Spleen (tissue), 11 donors: ENCODE data around the gene LPGAT1. TPM values are rescaled to one million over a fixed set of nuclear protein-coding genes. Genes with fewer than 3 reads are reported as not detected.
A peak's percentile ranks its signal among the peaks of the same experiment; 100 is the strongest.

ENCODE experiments used
- DNase-seq: peaks from one replicate; pipeline ENCODE4 v3.0.0-alpha.2; 2020
- H3K27ac ChIP-seq, 8 donors: fragments of 200-600 bp; sonication (generic) in 7 of 8; 1 replicate in 4 of 8; 2 replicates in 4 of 8; pipeline versions ENCODE4 v1.5.0 to v1.8.0; 2016 to 2021; ENCODE audit warnings: inconsistent platforms in 4 of 8, mild to moderate bottlenecking in 4 of 8, moderate library complexity in 1 of 8
- H3K27me3 ChIP-seq, 7 donors: fragments of 200-600 bp; sonication (generic) in 6 of 7; replicated peaks in 1 of 7; 1 replicate in 4 of 7; 2 replicates in 3 of 7; pipeline versions ENCODE4 v1.5.0 to v1.8.0; 2016 to 2021; ENCODE audit warnings: inconsistent platforms in 3 of 7, mild to moderate bottlenecking in 1 of 7
- H3K36me3 ChIP-seq, 6 donors: fragments of 200-600 bp; sonication (generic) in 5 of 6; 1 replicate in 4 of 6; 2 replicates in 2 of 6; pipeline versions ENCODE4 v1.5.0 to v1.8.0; 2016 to 2021; ENCODE audit warnings: inconsistent platforms in 2 of 6
- H3K4me1 ChIP-seq, 6 donors: fragments of 200-600 bp; sonication (generic) in 5 of 6; 1 replicate in 3 of 6; 2 replicates in 3 of 6; pipeline versions ENCODE4 v1.5.0 to v1.8.0; 2016 to 2021; ENCODE audit warnings: inconsistent platforms in 3 of 6
- H3K4me3 ChIP-seq, 8 donors: fragments of 200-600 bp; sonication (generic) in 7 of 8; 1 replicate in 4 of 8; 2 replicates in 4 of 8; pipeline versions ENCODE4 v1.5.0 to v1.8.0; 2016 to 2021; ENCODE audit warnings: inconsistent platforms in 4 of 8, mild to moderate bottlenecking in 4 of 8, moderate library complexity in 2 of 8
- H3K9me3 ChIP-seq, 8 donors: fragments of 200-600 bp; sonication (generic) in 7 of 8; 1 replicate in 4 of 8; 2 replicates in 4 of 8; pipeline versions ENCODE4 v1.5.0 to v1.8.0; 2016 to 2021; ENCODE audit warnings: inconsistent platforms in 4 of 8
- POLR2A ChIP-seq, 3 donors: fragments of 450-650 bp; IDR thresholded peaks; one replicate each; pipeline ENCODE4 v1.5.1; 2017; ENCODE audit warnings: antibody characterized with exemption in 3 of 3, mild to moderate bottlenecking in 1 of 3
- POLR2AphosphoS5 ChIP-seq, 3 donors: sonication (generic); formaldehyde crosslinking; IDR thresholded peaks; one replicate each; pipeline ENCODE4 v1.5.1; 2017; ENCODE audit warnings: antibody characterized with exemption in 3 of 3
- WGBS, 5 donors: extraction: QIAGEN DNeasy Blood & Tissue Kit in 3 of 5; methylation state at CpG; one replicate each; pipeline versions ENCODE4 v1.1.5 to v1.1.7; 2013 to 2018; 5-methylcytosine and 5-hydroxymethylcytosine counted together
- intact Hi-C: fragments of 100-400 bp; cut with DNase I; formaldehyde crosslinking; loops from one replicate; pipeline ENCODE4 v1.15.0; 2023; ENCODE audit warnings: low total_unique reads
- polyA plus RNA-seq, 3 donors: library from polyadenylated mRNA; stranded (reverse); fragments of 200-250 nt; gene quantifications; one replicate each; pipeline ENCODE4 v1.2.1, GENCODE V29; 2013
- total RNA-seq, 7 donors: library from RNA; depleted of rRNA in 3 of 7; stranded (reverse); fragments of >200 nt in 3 of 7; fragmentation: NEBNext Ultra II Directional in 4 of 7; extraction: Animal tissue kit (Norgen Biotek cat#: 25700) in 4 of 7; gene quantifications; one replicate each; pipeline versions ENCODE4 v1.1.0 to v1.2.1, GENCODE V29; 2016 to 2021
- TF ChIP-seq, protein P1 (sequence below), 11 experiments: fragments of 200-600 bp in 7 of 11; fragments of 450-650 bp in 4 of 11; sonication (generic) in 4 of 11; IDR thresholded peaks in 8 of 11; conservative IDR thresholded peaks in 3 of 11; 1 replicate in 7 of 11; 2 replicates in 4 of 11; pipeline versions ENCODE4 v1.4.0 to v1.8.0; 2016 to 2021; ENCODE audit warnings: antibody characterized with exemption in 11 of 11, inconsistent platforms in 4 of 11, mild to moderate bottlenecking in 1 of 11
- donor health status: healthy with polysubstance abuse.
- donor health status: DM: no; HTN: no; CAD: no; lungs with moderate emphysema.
- donor health status: DM: no; HTN: no; CAD: no.
- donor health status: Bipolar disorder and iron deficiency.
- donor health status: healthy.
- donor health status: DM: no; HTN: no; CAD: no.
- donor health status: DM: yes; HTN: yes; CAD: no.

Gene LPGAT1
- total and polyA plus RNA-seq, 10 donors: 8.8 to 80.6 (median 60.7) TPM

DNA sequence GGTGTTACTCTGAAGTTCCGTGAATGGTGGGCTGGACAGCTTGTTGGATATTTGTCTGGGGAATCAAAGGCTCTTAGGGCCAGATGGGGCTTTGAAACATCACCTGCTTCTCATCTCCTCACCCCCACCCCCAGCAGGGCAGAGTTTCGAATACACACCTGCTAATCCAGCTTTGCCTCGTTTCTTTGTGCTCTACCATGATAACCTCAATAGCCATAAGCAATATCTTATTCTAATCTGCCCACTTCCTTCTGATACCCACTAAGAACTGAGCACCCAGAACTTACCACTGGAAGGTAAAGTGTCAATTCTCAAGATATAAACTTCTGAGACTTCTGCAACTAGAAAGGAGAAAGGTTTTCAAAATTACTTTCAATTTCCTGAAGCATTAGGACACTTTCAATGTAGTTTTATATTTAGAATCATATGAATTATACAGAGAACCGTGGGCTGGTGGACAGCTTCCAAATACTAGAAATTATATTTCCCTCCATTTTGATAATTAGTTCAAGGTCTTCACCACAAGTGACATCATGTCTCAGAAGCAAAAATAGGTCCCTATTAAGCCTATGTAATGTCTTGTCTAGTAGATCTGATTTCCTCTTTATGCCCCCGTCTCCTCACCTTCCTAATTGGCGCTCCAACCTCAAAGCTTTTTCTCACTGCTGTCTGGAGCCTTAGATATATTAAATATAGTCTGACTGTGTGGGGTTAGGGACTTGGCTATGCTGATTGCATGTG is 90.7 kb downstream of the LPGAT1 start:
- no peaks in the 10 kb centered on the region for H3K9me3 ChIP-seq
- 35 to 46% (median 41%) methylated on average over 5 to 6 of the region's 6 CpGs for whole genome bisulfite sequencing, 5 donors
- TF ChIP-seq POLR2A (IDR thresholded peaks at IDR 0.05): no peak
- no peak for TF ChIP-seq POLR2AphosphoS5 (IDR thresholded peaks at IDR 0.05)
- TF ChIP-seq, protein P1, sequence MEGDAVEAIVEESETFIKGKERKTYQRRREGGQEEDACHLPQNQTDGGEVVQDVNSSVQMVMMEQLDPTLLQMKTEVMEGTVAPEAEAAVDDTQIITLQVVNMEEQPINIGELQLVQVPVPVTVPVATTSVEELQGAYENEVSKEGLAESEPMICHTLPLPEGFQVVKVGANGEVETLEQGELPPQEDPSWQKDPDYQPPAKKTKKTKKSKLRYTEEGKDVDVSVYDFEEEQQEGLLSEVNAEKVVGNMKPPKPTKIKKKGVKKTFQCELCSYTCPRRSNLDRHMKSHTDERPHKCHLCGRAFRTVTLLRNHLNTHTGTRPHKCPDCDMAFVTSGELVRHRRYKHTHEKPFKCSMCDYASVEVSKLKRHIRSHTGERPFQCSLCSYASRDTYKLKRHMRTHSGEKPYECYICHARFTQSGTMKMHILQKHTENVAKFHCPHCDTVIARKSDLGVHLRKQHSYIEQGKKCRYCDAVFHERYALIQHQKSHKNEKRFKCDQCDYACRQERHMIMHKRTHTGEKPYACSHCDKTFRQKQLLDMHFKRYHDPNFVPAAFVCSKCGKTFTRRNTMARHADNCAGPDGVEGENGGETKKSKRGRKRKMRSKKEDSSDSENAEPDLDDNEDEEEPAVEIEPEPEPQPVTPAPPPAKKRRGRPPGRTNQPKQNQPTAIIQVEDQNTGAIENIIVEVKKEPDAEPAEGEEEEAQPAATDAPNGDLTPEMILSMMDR (IDR thresholded peaks at IDR 0.05 in 8 of 11, conservative IDR thresholded peaks at IDR 0.05 in 3 of 11): no peak
- no peaks in the 10 kb centered on the region for H3K27me3 ChIP-seq
- DNase-seq: no peak
- H3K4me3 ChIP-seq: no peak overlapping the region
- H3K27ac ChIP-seq: peak overlapping the region in 3 of 8 donors; percentile 54 to 78 (median 68)
- intact Hi-C loops: no loop called here
- H3K4me1 ChIP-seq: peaks cover 0 to 40% (median 23%) of the 10 kb centered on the region in 6 donors
- H3K36me3 ChIP-seq: no peaks in the 10 kb centered on the region

DNA sequence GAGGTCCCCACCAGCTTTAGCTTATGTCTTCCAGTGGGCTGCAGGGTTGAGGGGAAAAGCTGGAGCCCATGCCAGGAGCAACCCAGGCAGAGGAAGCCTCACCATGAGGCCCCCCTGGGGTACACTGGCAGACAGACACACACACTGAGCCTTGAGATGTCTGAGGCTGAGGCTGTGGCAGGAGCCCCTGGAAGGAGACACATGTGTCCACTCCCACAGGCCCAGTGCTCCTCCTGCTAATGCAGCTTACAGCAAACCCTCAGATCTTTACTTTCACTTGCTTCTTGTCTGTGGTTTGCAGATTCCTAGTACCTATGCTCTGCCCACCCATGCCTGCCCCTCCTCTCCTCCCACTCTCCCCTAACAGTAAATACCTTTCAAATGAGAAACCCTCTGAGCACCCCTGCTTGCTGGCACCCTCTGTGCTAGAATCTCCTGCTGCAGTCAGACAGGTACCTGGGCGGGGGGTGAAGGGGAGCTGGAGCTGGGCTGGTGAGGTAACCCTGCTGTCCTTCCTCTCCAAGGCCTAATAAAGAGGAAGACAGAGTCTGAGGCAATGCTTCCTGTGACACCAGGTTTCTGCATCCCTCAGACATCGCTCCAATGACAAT is 91.8 kb downstream of the LPGAT1 start:
- peak overlapping the region in 6 of 8 donors; percentile 9 to 78 (median 56) for H3K27ac ChIP-seq
- no peaks in the 10 kb centered on the region for H3K36me3 ChIP-seq
- H3K27me3 ChIP-seq: no peaks in the 10 kb centered on the region
- peak; percentile 86 for DNase-seq
- no peaks in the 10 kb centered on the region for H3K9me3 ChIP-seq
- WGBS, 5 donors: 27 to 60% (median 36%) methylated on average over 2 of the region's 2 CpGs
- H3K4me3 ChIP-seq: peak overlapping the region in 1 of 8 donors; percentile 13
- peaks cover 0 to 40% (median 23%) of the 10 kb centered on the region in 6 donors for H3K4me1 ChIP-seq
- intact Hi-C loops: no loop called here
- TF ChIP-seq POLR2AphosphoS5 (IDR thresholded peaks at IDR 0.05): no peak
- TF ChIP-seq, protein P1 (IDR thresholded peaks at IDR 0.05 in 8 of 11, conservative IDR thresholded peaks at IDR 0.05 in 3 of 11): no peak
- TF ChIP-seq POLR2A (IDR thresholded peaks at IDR 0.05): no peak

DNA sequence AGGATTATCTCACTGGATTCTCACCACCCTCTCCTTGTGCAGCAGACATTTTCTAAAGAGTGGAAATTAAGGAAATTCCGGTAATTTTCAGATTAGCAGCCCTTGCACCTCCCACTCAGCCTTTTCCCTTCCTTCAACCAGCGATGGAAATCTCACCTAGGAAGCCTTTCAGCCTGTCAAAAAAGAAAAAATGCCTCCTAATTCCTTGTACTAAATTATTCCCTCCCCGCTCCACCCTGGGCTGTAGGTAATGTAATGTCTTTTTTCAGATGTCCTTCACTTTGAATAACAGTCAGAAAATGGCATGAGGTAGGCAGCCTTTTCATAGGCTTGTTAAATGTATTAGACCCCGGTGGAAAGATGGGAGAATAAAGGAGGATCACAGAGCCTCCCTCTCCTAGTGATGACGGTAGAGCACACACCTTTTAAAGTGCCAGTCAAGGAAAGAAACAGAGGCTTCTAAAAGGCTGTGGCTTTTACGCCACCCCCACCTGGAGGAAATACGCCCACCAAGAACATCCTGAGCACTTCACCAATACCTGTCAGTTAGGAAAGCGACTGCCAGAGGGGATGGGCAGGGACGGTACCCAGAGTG is 92.4 kb downstream of the LPGAT1 start:
- Histone ChIP-seq H3K9me3 (no peaks in the 10 kb centered on the region), H3K36me3 (no peaks in the 10 kb centered on the region), H3K4me1 (peaks cover 0 to 40% (median 23%) of the 10 kb centered on the region in 6 donors), H3K27me3 (no peaks in the 10 kb centered on the region), H3K27ac (peak overlapping the region in 6 of 8 donors; percentile 9 to 78 (median 56)), H3K4me3 (peak overlapping the region in 1 of 8 donors; percentile 13)
- TF ChIP-seq, protein P1 (IDR thresholded peaks at IDR 0.05 in 8 of 11, conservative IDR thresholded peaks at IDR 0.05 in 3 of 11): no peak
- TF ChIP-seq POLR2AphosphoS5 (IDR thresholded peaks at IDR 0.05) (no peak), POLR2A (IDR thresholded peaks at IDR 0.05) (no peak)
- WGBS, 5 donors: 63 to 81% (median 70%) methylated on average over 9 of the region's 9 CpGs
- no peak for DNase-seq
- intact Hi-C loops: no loop called here
